ENCODE measurements around the gene GTPBP8.

Gene GTPBP8

GRCh38 chr3:113002679-113003078, 11.9 kb downstream of the GTPBP8 start:
- Mint-ChIP-seq H3K9me3 (no peaks in the 10 kb centered on the region), H3K36me3 (ENCODE audit: low read depth) (peaks cover 66% of the 10 kb centered on the region), H3K4me3 (no peak overlapping the region), H3K4me1 (peaks cover 5% of the 10 kb centered on the region), H3K27ac (peak overlapping the region in 2 of 3 experiments; percentile 3 to 27), H3K27me3 (ENCODE audit: low read depth) (no peaks in the 10 kb centered on the region)
- TF ChIP-seq, protein P1, sequence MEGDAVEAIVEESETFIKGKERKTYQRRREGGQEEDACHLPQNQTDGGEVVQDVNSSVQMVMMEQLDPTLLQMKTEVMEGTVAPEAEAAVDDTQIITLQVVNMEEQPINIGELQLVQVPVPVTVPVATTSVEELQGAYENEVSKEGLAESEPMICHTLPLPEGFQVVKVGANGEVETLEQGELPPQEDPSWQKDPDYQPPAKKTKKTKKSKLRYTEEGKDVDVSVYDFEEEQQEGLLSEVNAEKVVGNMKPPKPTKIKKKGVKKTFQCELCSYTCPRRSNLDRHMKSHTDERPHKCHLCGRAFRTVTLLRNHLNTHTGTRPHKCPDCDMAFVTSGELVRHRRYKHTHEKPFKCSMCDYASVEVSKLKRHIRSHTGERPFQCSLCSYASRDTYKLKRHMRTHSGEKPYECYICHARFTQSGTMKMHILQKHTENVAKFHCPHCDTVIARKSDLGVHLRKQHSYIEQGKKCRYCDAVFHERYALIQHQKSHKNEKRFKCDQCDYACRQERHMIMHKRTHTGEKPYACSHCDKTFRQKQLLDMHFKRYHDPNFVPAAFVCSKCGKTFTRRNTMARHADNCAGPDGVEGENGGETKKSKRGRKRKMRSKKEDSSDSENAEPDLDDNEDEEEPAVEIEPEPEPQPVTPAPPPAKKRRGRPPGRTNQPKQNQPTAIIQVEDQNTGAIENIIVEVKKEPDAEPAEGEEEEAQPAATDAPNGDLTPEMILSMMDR (IDR thresholded peaks at IDR 0.05; ENCODE audit: unreplicated experiment in 3 of 3) = no peak

- no peaks in the 10 kb centered on the region for H3K9me3 Mint-ChIP-seq
- no peak overlapping the region for H3K4me3 Mint-ChIP-seq
- H3K27me3 Mint-ChIP-seq (ENCODE audit: low read depth) = no peaks in the 10 kb centered on the region
- TF ChIP-seq, protein P1 (IDR thresholded peaks at IDR 0.05; ENCODE audit: unreplicated experiment in 3 of 3) = no peak
- peaks cover under 1% of the 10 kb centered on the region for H3K4me1 Mint-ChIP-seq
- no peak overlapping the region for H3K27ac Mint-ChIP-seq
- H3K36me3 Mint-ChIP-seq (ENCODE audit: low read depth) = peaks cover 64% of the 10 kb centered on the region
Measured at GRCh38 chr3:113005611-113006010, 14.8 kb downstream of the GTPBP8 start.

GRCh38 chr3:113006359-113007056, 15.7 kb downstream of the GTPBP8 start:
- Mint-ChIP-seq H3K4me1 (no peaks in the 10 kb centered on the region), H3K27me3 (ENCODE audit: low read depth) (no peaks in the 10 kb centered on the region), H3K9me3 (no peaks in the 10 kb centered on the region), H3K36me3 (ENCODE audit: low read depth) (peaks cover 61% of the 10 kb centered on the region), H3K4me3 (no peak overlapping the region), H3K27ac (no peak overlapping the region)
- TF ChIP-seq, protein P1 (IDR thresholded peaks at IDR 0.05; ENCODE audit: unreplicated experiment in 3 of 3) = no peak

DNA sequence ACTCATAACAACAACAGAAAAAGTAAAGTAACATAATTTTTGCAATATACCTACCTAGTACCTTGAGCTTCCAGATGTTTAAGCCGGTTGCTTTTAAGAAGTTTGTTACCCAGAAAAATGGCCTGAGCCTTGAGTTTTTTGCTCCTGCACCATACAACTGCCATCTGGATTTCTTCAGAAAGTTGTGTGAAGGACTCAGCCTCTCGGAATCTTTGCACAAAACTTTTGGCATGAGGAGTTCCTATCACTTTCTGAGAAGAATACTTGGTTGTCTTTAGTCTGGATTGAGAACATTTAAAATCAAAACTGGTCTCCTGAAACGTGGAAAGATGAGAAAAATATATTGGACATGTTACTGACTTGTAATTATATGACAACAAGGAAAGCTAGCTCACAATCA, 17.3 kb downstream of the GTPBP8 start:
- Mint-ChIP-seq H3K27ac (no peak overlapping the region), H3K9me3 (no peaks in the 10 kb centered on the region), H3K27me3 (ENCODE audit: low read depth) (no peaks in the 10 kb centered on the region), H3K36me3 (ENCODE audit: low read depth) (peaks cover 66% of the 10 kb centered on the region), H3K4me1 (no peaks in the 10 kb centered on the region), H3K4me3 (no peak overlapping the region)
- TF ChIP-seq, protein P1 (IDR thresholded peaks at IDR 0.05; ENCODE audit: unreplicated experiment in 3 of 3) = no peak

DNA sequence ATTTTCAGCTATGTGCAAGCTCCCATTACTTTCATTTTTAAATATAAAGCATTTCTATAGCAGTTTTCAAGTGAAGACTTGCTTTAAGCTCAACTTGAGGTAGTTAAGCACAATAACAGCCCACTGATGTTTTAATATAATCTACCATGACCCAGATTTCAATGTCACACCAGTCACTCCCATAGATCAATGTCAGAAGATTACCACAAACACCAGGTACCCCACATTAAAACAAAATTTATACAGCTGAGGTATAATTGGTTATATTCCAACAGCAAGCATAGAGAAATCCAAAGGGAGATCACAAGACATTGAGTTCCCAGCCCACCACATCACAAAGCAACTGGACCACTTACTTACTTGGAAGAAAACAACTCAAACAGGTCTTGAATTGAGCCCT, 22.8 kb downstream of the GTPBP8 start:
- H3K4me1 Mint-ChIP-seq = peaks cover 24% of the 10 kb centered on the region
- no peak overlapping the region for H3K4me3 Mint-ChIP-seq
- TF ChIP-seq, protein P1 (IDR thresholded peaks at IDR 0.05; ENCODE audit: unreplicated experiment in 3 of 3) = no peak
- H3K36me3 Mint-ChIP-seq (ENCODE audit: low read depth) = peaks cover 57% of the 10 kb centered on the region
- no peak overlapping the region for H3K27ac Mint-ChIP-seq
- H3K9me3 Mint-ChIP-seq = no peaks in the 10 kb centered on the region
- no peaks in the 10 kb centered on the region for H3K27me3 Mint-ChIP-seq (ENCODE audit: low read depth)

All from nephron (organoid).